HG03439 (cell line): ENCODE data around the gene VPS54.
"Not testable (repeated sequence)": the region's sequence is repeated elsewhere in the genome, so short reads cannot be mapped to it uniquely, and the experiment has no call there.

Experiments used
- ATAC-seq: cut with Tn5 transposase; IDR thresholded peaks from one replicate; pipeline ENCODE4 v1.9.1; 2021; ENCODE audit warnings: mild to moderate bottlenecking, moderate library complexity; ENCODE audit not compliant: unreplicated experiment

The VPS54 gene

DNA sequence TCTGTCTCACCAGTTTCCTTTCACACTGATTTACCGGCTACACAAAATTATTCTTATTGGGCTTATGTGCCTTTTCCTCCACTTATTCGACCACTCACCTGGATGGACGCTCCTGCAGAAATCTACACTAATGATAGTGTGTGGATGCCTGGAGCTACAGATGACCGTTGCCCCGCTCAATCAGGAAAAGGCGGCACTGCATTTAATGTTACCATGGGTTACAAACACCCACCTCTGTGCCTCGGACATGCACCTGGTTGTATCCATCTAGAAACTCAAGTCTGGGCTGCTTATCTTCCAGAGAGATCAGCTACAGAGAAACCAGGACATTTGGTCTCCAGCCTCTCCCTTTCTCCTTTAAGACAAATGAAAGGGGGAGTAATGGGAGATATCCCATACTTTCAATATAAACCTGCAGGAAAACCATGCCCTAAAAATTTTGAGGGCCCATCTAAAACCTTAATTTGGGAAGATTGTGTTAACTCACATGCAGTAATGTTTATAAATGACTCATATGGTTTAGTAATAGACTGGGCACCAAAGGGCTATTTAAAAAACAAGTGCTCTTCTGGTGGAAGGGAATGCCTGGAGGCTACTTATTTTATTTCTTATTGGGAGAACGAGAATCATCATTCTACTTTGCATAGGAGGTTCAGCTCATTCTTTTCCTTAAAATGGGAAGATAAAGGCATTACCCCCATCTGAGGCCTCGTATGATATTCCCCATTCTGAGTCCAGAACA is 24.7 kb downstream of the VPS54 start:
- not testable (repeated sequence) for ATAC-seq

- ATAC-seq = no peak
These were observed 25.4 kb downstream of the VPS54 start for GRCh38 chr2:63993871-63994270.

- not testable (repeated sequence) for ATAC-seq
These were observed 26.1 kb downstream of the VPS54 start for GRCh38 chr2:63993130-63993584.

- no peak for ATAC-seq
These were observed 27.1 kb downstream of the VPS54 start for GRCh38 chr2:63992061-63992685.

DNA sequence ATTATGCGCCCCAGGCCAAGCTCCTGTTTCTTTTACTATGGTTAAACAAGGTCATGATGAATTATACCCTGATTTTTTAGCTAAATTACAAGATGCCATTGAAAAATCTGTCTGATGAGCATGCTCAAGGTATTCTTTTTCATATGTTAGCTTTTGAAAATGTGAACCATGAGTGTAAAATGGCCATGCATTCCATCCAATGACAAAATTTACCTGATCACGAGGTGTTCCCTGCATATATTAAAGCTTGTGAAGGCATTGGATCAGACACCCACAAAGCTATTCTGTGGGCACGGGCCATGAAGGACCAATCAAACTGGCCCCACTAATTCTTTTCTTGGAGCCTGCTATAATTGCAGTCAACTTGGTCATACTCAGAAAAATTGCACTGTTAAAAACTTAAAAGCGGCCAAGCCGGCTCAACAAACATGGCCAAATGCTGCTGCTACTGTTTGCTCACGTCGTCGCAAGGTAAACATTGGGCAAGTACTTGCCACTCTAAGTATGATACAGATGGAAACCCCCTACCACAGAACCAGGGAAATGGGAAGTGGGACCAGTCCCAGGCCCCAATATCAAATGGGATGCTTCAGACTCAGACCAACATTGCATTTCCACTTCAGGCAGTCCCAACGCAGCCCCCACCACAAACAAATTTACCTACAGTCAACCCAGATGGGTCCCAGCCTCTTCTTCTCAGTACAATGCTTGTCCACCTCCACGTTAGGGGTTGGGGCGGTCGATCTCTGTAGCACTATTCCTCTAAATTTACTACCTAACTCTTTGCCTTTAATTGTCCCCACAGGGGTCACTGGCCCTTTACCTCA is 27.8 kb downstream of the VPS54 start:
- not testable (repeated sequence) for ATAC-seq

DNA sequence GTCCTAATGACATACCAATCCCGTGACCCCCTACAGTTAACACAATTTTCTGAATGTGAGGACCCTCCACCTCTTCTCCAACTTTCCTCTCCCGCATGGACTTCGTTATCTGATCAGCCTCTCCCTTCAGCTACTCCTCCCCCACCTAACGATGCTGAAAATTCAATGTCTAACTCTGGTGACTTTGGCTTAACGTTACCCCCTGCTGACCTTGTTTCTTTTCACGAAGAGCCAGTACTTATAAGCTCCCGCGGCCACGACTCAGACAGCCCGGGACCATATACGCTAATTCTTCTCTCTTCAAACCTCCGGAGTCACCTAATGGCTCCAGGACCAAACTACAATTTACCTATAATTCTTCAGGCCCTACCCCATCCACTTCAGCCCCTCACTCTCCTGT is 29.2 kb downstream of the VPS54 start:
- no peak for ATAC-seq

- not testable (repeated sequence) for ATAC-seq
These were observed 30.3 kb downstream of the VPS54 start for GRCh38 chr2:63988842-63989436.

DNA sequence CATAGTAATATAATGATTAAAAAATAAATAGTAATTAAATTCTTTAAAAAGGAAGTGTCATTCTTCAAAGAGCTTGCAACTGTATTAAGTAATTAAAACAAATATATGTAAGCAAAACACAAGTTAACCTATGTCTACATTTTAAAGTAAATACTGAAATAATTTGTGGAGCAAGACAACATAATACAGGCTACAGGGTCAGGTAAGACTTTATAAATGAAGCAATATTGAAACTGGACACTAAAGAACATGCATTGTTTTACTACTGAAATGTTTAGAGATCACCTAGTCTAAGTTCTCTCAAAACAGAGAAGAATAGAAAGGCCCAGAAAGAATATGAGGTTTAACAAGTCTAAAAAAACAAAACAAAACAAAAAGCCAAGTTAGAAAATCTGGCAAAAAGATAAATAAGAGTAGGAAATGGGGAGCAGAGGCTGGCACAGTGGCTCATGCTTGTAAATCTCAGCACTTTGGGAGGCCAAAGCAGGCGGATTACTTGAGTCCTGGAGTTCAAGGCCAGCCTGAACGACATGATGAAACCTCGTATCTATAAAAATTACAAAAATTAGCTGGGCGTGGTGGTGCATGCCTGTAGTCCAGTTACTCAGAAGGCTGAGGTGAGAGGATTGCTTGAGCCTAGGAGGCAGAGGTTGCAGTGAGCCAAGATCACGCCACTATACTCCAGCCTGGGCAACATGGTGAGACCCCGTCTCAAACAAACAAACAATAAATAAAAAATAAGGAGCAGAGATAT is 34.4 kb downstream of the VPS54 start:
- ATAC-seq = no peak

DNA sequence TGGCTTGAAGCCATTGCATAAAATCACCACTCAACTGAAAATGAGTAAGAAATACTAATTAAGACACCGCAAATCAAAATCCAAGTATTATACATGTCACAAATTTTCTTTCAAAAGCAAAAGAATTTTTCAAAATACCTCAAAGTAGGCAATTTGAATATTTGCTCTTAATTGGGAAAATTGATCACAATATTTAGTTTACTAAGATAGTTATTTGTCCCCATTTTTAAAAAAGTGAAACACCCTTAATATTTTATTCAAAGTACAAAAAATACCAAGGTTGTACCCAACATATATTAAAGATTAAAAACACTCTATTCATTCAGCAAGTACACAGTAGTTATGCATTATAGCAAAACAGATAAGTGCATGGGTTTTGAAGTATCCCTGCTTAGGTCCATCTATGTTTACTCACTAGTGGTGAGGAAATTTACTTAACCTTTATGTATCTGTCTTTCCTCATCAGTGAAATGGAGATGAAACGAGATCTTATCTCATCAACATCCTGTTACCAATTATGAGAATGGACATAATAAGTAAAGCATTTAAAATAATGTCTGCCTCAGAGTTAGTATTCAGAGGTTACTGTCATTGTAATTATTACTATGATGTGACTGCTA is 35.1 kb downstream of the VPS54 start:
- ATAC-seq = no peak

DNA sequence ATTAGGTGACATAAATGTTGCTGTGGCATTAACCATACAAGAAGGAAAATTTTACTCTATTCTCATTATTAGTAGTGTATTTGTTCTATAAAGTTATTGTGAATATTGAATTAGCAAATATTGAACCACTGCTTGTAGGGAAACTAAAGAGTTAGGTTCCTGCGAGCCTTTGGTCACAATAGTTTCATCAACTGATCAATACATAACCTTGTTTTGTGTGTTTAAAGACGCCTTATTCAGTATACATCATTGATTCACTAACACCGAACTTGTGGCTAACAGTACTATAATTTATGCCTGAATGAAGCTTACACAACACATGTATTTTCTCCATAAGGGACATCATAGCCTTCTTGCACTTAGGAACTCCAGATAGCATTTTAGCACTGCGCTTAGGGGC is 36.9 kb downstream of the VPS54 start:
- no peak for ATAC-seq

DNA sequence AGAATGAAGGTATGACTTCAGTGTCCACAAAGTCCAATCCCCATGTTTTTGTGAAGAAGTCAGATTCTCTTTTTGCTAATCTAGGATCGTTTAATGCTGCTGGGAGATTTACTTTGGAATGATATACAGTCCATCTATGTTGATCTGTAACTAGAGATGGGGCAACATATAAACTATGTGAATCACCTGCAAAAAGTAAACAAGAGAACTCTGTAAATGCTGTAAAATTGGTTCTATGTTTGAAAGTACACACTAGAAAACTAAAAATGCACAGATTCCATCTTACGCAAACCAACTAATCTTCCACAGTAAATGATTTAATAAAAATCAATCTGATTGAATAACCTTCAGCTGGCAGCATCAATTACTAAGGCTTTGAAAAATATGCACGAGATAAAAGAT is 37.5 kb downstream of the VPS54 start:
- ATAC-seq = no peak

GRCh38 chr2:63980794-63981193 is 38.4 kb downstream of the VPS54 start:
- ATAC-seq = no peak

DNA sequence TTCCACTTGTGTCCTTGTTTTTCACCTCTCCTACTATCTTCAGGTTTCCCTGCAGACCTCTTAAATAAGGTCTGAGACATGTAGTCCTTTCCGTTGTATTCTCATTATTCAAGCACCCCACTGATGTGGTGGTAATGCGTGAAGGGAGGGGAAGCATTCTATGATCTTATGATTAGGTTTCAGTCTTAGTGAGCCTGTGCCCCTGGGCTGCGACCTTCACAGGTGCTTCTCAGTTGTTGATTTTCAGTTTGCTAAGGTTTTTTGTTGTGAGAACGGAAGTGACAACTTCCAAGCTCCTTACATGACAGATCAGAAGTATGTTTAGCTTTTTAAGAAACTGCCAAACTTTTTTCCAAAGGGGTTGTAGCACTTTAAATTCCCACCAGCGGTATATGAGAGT is 41.3 kb downstream of the VPS54 start:
- peak; percentile 92 for ATAC-seq

GRCh38 chr2:63976125-63976510 is 43.1 kb downstream of the VPS54 start:
- no peak for ATAC-seq

DNA sequence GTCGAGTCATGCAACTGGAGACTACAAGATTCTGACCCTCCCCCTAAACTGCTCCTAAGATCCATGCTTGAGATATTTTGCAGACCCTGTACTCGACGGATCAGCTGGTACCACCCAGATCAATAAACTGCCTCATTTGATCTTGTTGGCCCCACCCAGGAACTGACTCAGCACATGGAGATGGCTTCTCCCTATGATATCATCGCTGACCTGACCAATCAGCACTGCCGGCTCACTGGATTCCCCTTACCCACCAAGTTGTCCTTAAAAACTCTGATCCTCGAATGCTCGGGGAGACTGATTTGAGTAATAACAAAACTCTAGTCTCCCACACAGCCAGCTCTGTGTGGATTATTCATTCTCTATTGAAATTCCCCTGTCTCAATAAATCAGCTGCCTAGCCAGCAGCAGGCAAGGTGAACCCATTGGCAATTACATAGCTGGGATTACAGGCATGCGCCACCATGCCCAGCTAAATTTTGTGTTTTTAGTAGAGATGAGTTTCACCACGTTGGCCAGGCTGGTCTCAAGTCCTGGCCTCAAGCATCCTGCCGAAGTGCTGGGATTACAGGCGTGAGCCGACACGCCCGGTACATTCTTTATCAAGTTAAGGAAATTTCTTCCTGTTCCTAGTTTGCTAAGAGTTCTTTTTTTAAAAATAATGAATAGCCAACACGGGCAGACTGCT is 43.6 kb downstream of the VPS54 start:
- ATAC-seq = no peak

- ATAC-seq = not testable (repeated sequence)
These were observed 44.2 kb downstream of the VPS54 start for GRCh38 chr2:63975036-63975435.

GRCh38 chr2:63962186-63962585 is 57.0 kb downstream of the VPS54 start:
- ATAC-seq = no peak

DNA sequence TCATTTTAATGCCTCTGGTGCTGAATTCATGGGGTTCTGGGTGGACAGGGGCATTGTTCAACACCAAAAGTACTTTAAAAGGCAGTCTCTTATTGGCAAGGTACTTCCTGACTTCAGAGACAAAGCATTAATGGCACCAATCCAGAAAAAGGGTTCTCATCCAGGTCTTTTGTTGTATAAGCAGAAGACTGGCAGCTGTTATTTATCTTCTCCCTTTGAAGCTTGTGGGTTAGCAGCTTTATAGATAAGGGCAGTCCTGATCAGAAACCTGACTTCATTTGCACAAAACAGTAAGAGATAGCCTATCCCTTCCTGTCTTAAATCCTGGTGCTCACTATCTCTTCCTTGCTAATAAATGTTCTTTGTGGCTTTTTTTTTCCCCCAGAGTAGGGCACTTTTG is 68.8 kb downstream of the VPS54 start:
- no peak for ATAC-seq

DNA sequence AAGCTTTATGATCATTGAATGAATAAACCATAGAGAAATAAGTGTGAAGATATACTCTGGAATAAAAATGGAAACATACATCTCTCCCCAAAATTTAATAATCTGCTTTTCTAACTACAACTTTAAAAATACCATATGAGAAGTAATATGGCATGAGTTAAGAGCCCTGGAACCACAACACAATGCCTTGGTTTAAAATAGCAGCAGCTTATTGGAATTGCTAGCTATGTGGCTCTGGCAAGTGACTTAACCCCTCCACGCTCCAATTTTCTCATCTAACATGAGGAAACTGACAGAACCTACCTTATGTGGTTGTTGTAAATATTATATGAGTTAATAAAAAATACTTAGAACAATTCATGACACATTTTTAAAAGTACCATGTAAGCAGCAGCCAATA is 76.4 kb downstream of the VPS54 start:
- ATAC-seq = no peak

- not testable (repeated sequence) for ATAC-seq
These were observed 87.1 kb downstream of the VPS54 start for GRCh38 chr2:63932104-63932503.
